Stimulated activated CD4-positive, alpha-beta T cell treated with anti-CD3 and anti-CD28 coated beads, Interleukin-15, amount 100 ng/mL, for 1 hour (primary cell): Measurements from ENCODE around the gene TOPBP1.
"Not testable (repeated sequence)": the region's sequence is repeated elsewhere in the genome, so short reads cannot be mapped to it uniquely, and the experiment has no call there.

Experiments
- DNase-seq, 2 donors: peaks; one replicate each; pipeline ENCODE4 v3.0.0-alpha.2; 2020; ENCODE audit warnings: low read depth in 1 of 2, low spot score in 1 of 2

The TOPBP1 gene

DNA sequence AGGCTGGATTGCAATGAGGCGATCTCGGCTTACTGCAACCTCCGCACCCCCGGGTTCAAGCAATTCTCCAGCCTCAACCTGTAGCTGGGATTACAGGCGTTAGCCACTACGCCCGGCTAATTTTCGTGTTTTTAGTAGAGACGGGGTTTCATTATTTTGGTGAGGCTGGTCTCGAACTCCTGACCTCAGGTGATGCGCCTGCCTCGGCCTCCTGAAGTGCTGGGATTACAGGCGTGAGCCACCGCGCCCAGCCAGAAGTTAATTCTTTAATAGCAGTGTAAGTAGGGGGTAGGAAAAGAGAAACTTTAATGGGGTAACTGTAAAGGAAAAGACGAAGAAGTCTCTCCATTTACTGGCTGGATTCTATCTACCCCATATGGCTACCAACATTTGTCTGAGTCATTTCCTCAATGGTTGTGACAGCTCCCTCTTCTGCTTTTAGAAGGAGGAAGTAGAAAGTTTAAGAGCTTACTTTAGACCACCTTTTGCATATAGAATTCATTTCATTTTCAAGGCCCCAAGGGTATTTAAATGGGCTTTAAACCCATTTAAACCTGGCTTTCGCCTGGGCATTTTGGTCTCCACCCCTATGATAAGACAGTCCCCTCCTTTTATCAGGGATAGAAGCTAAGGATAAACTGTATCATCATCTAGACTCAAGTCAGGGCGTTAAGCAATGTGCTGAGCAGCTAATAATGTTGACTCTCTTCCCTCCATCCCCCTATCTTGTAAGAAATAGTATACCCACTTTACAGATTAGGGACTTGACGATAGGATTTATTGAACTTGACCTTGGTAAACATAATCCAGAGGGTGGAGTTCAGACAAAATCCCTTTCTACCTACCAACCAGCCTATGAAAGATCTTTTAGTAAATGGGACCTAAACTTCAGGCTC is 89.3 kb downstream of the TOPBP1 start:
- no peak for DNase-seq

DNA sequence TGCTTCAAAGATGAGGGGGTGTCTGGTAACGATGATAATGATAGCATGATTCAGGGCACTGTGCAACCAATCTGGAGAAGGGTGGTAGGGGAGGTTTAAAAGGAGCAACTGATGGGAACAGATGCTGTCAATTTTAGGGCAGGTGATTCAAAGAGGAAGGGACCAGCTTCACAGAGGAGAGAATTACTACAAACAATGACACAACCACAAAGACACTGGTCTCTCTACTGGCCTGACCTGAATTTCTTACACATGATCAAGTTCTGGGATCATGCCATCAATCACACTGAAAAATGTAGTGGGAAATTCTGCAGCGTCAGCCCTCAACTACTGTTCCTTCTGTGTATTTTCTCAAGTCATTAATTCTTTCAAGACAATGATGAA is 90.8 kb downstream of the TOPBP1 start:
- no peak for DNase-seq

DNA sequence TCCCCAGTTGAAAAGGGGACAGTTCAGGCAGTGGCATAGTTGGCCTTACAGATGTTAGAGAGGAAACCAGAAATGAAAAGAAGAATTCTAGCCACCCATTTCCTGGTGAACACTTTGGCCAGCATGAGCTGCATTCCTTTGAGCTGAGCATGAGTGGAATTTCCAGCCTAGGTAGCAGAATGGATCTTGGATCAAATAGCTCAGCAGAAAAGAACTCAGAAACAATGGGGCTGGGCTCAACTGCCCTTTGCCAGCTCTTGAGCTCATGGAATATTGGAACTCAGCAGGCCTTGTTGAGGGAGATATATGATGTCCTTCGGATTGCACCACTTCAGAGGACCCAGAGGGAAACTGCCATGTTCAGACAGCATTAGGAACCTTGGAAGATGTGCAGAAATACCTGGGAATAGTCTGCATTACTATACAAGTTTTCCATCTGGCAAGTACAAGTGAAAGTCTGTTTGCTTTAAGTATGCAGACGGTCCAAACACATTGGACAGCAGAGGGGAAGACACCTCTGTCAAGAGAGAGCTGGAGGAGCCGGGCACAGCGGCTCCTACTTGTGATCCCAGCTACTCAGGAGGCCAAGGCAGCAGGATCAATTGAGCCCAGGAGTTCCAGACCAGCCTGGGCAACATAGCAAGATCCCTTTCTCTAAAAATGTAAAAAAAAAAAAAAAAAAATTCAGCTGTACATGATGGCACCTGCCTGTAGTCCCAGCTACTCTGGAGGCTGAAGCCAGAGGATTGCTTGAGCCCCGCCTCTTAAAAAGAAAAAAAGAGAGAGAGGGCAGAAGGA is 91.4 kb downstream of the TOPBP1 start:
- no peak for DNase-seq

DNA sequence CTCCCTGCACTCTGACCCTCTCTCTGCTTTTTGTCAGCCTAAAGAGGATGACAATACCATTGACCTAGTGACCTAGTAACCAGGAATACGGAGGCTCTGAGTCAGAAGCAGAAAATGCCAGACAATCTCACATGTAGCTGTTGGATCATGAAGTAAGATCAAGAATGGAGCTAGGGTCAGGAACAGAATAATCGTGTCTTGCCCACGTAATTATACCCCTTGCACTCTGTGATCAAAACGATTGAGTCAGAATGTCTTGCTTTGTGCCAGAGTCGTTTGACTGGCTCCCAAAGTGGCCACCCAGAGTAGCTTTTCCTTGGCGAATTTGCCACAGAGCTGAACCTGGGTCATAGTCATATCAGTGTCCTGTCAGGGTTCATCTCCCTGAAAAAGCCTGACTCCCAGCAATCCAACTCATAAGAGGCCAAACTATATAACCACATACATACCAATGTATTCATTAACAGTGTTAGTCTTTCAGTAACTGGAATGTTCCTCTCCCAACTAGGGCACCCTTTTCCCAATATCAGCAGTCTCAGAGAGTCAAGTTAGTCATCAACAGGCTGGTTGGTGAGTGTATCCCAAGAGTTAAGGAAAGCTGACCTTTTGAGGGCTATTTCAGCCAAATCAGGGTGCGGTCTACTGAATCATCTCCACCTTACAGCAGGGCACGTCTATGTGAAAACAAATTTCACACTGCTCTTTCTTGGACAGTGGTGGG is 93.3 kb downstream of the TOPBP1 start:
- DNase-seq = no peak

DNA sequence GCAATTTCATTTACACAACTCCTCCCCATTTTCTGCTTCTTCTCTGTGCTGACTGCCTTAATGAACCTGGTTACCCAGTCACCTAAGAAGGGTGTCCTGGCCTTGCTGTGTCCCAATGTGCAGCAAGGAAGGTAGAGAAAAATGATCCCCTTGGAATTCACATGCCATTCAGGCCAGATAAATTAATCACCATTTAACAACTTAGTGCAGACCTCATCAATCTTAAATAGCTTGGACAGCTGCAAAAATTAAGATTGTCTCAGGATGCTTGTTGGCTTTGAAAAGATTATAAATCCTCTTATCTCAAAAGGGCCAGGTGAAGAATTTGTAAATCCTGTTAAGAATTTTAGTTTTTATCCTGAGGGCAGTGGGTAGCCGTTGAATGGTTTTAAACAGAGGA is 97.9 kb downstream of the TOPBP1 start:
- no peak for DNase-seq

GRCh38 chr3:133563186-133563591 is 98.6 kb downstream of the TOPBP1 start:
- no peak for DNase-seq

DNA sequence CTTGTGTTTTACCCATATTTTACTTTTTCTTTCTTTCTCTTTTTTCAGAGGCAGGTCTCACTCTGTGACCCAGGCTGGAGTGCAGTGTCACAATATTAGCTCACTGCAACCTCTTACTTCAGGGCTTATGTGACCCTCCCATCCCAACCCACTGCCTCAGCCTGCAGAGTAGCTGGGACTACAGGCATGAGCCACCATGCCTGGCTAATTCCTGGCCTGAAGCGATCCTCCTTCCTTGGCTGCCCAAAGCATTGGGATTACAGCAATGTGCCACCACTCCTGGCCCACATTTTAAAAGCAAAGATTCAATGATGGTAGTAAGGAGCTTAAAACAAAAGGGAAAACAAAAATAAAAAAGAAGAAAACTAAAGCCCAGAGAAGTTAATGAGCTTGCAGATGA is 99.4 kb downstream of the TOPBP1 start:
- no peak for DNase-seq

- no peak for DNase-seq
These were observed 100.1 kb downstream of the TOPBP1 start for GRCh38 chr3:133561679-133562078.

- not testable (repeated sequence) for DNase-seq
These were observed 110.2 kb downstream of the TOPBP1 start for GRCh38 chr3:133551589-133551988.
